Loucy (cell line): Measurements from ENCODE around the gene PHF12.

Experiments used
- H2AFZ ChIP-seq: fragments of 200-600 bp; sonication (generic); 2 replicates; pipeline ENCODE4 v1.6.0; 2016; ENCODE audit warnings: antibody characterized with exemption, mild to moderate bottlenecking, low read length, moderate library complexity
- H3F3A ChIP-seq: fragments of 200-600 bp; 2 replicates; pipeline ENCODE4 v1.6.0; 2016; ENCODE audit warnings: antibody characterized with exemption, low read depth, mild to moderate bottlenecking
- H3K27me3 ChIP-seq: fragments of 200-600 bp; sonication (generic); 2 replicates; pipeline ENCODE4 v1.6.1; 2014; ENCODE audit warnings: low read length, mild to moderate bottlenecking; ENCODE audit not compliant: insufficient read depth, poor library complexity, severe bottlenecking
- H3K36me3 ChIP-seq: fragments of 200-600 bp; sonication (generic); 2 replicates; pipeline ENCODE4 v1.6.1; 2016; ENCODE audit warnings: low read length; ENCODE audit not compliant: insufficient read depth
- H3K4me1 ChIP-seq: fragments of 200-600 bp; sonication (generic); 2 replicates; pipeline ENCODE4 v1.5.1; 2014; ENCODE audit warnings: low read length, mild to moderate bottlenecking; ENCODE audit not compliant: insufficient read depth, poor library complexity, severe bottlenecking
- H3K4me2 ChIP-seq: fragments of 200-600 bp; sonication (generic); 2 replicates; pipeline ENCODE4 v1.6.0; 2014; ENCODE audit warnings: antibody characterized with exemption, low read length, low read depth, mild to moderate bottlenecking; ENCODE audit not compliant: poor library complexity, severe bottlenecking
- H3K4me3 ChIP-seq: fragments of 200-600 bp; sonication (generic); 2 replicates; pipeline ENCODE4 v1.5.1; 2014; ENCODE audit warnings: low read length, mild to moderate bottlenecking, mixed read lengths; ENCODE audit not compliant: poor library complexity, severe bottlenecking
- H3K79me2 ChIP-seq: fragments of 200-600 bp; sonication (generic); 2 replicates; pipeline ENCODE4 v1.6.1; 2014; ENCODE audit warnings: low read length; ENCODE audit not compliant: insufficient read depth
- H3K9ac ChIP-seq: fragments of 200-600 bp; sonication (generic); 2 replicates; pipeline ENCODE4 v1.6.0; 2014; ENCODE audit warnings: mild to moderate bottlenecking, low read depth, low read length, moderate library complexity; ENCODE audit not compliant: poor library complexity, severe bottlenecking
- H3K9me2 ChIP-seq: fragments of 200-600 bp; sonication (generic); replicated peaks from 2 replicates; pipeline ENCODE4 v1.6.1; 2016; ENCODE audit warnings: low read depth, low read length, mixed read lengths
- H3K9me3 ChIP-seq: fragments of 200-600 bp; sonication (generic); 2 replicates; pipeline ENCODE4 v1.6.1; 2014; ENCODE audit warnings: mild to moderate bottlenecking, antibody characterized with exemption, low read length, low read depth; ENCODE audit not compliant: insufficient read depth
- H4K20me1 ChIP-seq: fragments of 200-600 bp; sonication (generic); 2 replicates; pipeline ENCODE4 v1.6.0; 2014; ENCODE audit warnings: antibody characterized with exemption, low read length, mild to moderate bottlenecking; ENCODE audit not compliant: insufficient read depth, poor library complexity, severe bottlenecking
- EZH2phosphoT487 ChIP-seq: fragments of 200-600 bp; IDR thresholded peaks from 2 replicates; pipeline ENCODE4 v1.6.1; 2018; ENCODE audit warnings: antibody characterized with exemption, mild to moderate bottlenecking, moderate library complexity, borderline replicate concordance
- TF ChIP-seq, protein P1 (sequence below): fragments of 200-600 bp; sonication (generic); conservative IDR thresholded peaks from 2 replicates; pipeline ENCODE4 v1.5.1; 2014; ENCODE audit warnings: mild to moderate bottlenecking, antibody characterized with exemption, low read length

Gene PHF12

DNA sequence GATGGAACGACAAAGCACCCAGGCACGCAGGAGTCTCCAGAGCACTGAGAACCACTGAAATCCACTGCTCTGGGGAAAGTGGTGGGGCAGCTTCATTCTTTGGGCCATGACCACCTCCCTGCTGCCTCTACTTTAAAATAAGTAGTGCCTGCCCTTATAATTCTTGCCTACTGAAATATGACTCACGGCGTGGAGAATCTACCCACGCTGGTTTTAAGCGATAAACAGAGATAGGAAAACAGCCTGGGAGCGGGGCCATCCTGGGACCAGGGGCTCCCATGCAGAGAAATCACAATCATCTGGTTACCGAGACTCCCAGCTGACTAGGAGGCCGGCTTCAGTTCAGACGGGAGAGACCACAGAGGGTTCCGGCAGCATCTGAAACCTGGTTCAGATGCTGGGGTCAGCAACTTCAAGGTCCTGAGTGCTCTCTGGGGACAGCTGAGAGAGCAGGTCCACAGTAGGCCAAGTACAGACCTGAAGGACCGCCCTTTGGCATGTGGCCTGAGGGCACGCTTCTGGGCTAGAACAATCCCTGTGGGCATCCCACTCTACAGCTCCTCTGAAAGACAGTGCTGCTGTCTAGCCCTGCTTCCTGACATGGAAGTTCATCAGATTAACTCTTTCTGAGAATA lies 39.8 kb downstream of the PHF12 start:
- Histone ChIP-seq H3K9me3 (no peaks in the 10 kb centered on the region), H3K4me2 (no peak overlapping the region), H3K36me3 (peaks cover 98% of the 10 kb centered on the region), H4K20me1 (no peaks in the 10 kb centered on the region), H3K9me2 (no peaks in the 10 kb centered on the region), H3K27me3 (no peaks in the 10 kb centered on the region), H3K9ac (no peak overlapping the region), H2AFZ (no peak overlapping the region), H3F3A (no peaks in the 10 kb centered on the region), H3K4me3 (no peak overlapping the region), H3K79me2 (no peaks in the 10 kb centered on the region), H3K4me1 (no peaks in the 10 kb centered on the region)
- TF ChIP-seq, protein P1, sequence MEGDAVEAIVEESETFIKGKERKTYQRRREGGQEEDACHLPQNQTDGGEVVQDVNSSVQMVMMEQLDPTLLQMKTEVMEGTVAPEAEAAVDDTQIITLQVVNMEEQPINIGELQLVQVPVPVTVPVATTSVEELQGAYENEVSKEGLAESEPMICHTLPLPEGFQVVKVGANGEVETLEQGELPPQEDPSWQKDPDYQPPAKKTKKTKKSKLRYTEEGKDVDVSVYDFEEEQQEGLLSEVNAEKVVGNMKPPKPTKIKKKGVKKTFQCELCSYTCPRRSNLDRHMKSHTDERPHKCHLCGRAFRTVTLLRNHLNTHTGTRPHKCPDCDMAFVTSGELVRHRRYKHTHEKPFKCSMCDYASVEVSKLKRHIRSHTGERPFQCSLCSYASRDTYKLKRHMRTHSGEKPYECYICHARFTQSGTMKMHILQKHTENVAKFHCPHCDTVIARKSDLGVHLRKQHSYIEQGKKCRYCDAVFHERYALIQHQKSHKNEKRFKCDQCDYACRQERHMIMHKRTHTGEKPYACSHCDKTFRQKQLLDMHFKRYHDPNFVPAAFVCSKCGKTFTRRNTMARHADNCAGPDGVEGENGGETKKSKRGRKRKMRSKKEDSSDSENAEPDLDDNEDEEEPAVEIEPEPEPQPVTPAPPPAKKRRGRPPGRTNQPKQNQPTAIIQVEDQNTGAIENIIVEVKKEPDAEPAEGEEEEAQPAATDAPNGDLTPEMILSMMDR: no peak
- TF ChIP-seq EZH2phosphoT487: no peak

DNA sequence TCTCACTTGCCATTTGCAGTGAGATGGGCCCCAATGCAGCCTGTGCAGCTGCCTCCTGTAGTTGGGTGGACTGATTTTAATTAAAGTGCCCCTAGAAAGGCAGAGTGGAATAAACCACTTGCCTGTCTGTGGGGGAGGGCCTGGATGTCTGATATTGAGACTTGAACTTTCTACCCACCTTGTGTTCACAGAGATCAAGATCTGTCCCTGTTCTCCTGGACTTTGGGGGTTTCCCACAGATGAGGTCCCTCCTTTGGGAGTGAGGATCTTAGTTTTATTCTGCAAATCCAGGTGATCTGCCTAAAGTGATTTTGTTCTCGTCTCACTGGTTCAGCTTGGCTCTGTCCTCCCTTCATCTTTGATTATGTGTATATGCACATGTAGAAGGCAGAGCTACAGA lies 40.8 kb downstream of the PHF12 start:
- H3K9me2 ChIP-seq: no peaks in the 10 kb centered on the region
- H3K36me3 ChIP-seq: peaks cover 97% of the 10 kb centered on the region
- no peaks in the 10 kb centered on the region for H3K9me3 ChIP-seq
- no peaks in the 10 kb centered on the region for H3K4me1 ChIP-seq
- H2AFZ ChIP-seq: no peak overlapping the region
- H3F3A ChIP-seq: no peaks in the 10 kb centered on the region
- H3K27me3 ChIP-seq: no peaks in the 10 kb centered on the region
- no peak overlapping the region for H3K9ac ChIP-seq
- no peaks in the 10 kb centered on the region for H4K20me1 ChIP-seq
- H3K4me3 ChIP-seq: no peak overlapping the region
- H3K4me2 ChIP-seq: no peak overlapping the region
- no peaks in the 10 kb centered on the region for H3K79me2 ChIP-seq
- no peak for TF ChIP-seq EZH2phosphoT487
- TF ChIP-seq, protein P1: no peak

DNA sequence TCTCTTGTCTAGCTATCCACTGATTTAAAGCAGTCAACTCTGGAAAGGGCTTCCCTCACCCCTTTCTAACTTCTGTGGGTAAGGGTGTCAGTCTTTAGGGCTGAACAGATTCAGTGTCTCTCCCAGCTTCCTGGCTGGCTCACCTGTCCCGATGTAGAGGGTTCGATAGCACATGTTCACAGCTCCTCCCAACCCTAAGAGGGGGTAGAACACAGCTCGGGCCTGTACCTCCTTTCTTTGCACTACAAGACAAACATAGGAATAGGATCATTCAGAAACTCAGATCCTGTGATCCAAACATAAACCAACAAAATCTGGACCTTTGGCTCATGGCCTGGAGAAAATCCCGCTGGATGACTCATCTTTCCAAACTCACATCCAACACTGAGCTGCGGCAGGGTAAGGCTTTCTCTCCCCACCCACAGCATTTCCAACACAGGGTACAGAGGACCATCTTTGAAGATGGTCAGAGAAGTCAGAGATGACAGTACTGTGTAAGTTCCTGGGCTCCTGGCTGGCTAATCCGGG lies 42.6 kb downstream of the PHF12 start:
- H3K9me3 ChIP-seq: no peaks in the 10 kb centered on the region
- H3F3A ChIP-seq: no peaks in the 10 kb centered on the region
- peaks cover 79% of the 10 kb centered on the region for H3K36me3 ChIP-seq
- H3K79me2 ChIP-seq: no peaks in the 10 kb centered on the region
- TF ChIP-seq, protein P1: no peak
- no peak for TF ChIP-seq EZH2phosphoT487
- no peaks in the 10 kb centered on the region for H3K27me3 ChIP-seq
- H3K4me2 ChIP-seq: no peak overlapping the region
- H4K20me1 ChIP-seq: no peaks in the 10 kb centered on the region
- H3K4me3 ChIP-seq: no peak overlapping the region
- H3K9ac ChIP-seq: no peak overlapping the region
- H2AFZ ChIP-seq: no peak overlapping the region
- no peaks in the 10 kb centered on the region for H3K9me2 ChIP-seq
- H3K4me1 ChIP-seq: no peaks in the 10 kb centered on the region
